Measurements from ENCODE around the gene WEE2. TPM values are rescaled to one million over a fixed set of nuclear protein-coding genes. Genes with fewer than 3 reads are reported as not detected.

Gene WEE2
- total RNA-seq, 1 experiment from 2014 or later = not detected

GRCh38 chr7:141676618-141677017 lies 31.5 kb upstream of the WEE2 start (continued):
- no peak for TF ChIP-seq MAX (IDR thresholded peaks at IDR 0.05)
- TF ChIP-seq SRF (IDR thresholded peaks at IDR 0.05; ENCODE audit: low read depth) = no peak
- no peak for TF ChIP-seq REST (IDR thresholded peaks at IDR 0.05; ENCODE audit: low read depth)
- no peak for TF ChIP-seq SP1 (IDR thresholded peaks at IDR 0.05; ENCODE audit: low read depth)
- no peak for TF ChIP-seq TCF7L2 (IDR thresholded peaks at IDR 0.05; ENCODE audit: borderline replicate concordance, extremely low read depth, insufficient read depth, insufficient read length)
- no peak for TF ChIP-seq YY1 (IDR thresholded peaks at IDR 0.05; ENCODE audit: extremely low read depth, insufficient replicate concordance, low read depth, low read length)

GRCh38 chr7:141679014-141679413 lies 29.1 kb upstream of the WEE2 start:
- no peaks in the 10 kb centered on the region for H3K9me3 ChIP-seq (ENCODE audit: control insufficient read depth in 1 of 2, insufficient read depth in 1 of 2, low read depth in 1 of 2, low read length in 2 of 2)
- H3K4me3 ChIP-seq (replicated peaks in 1 of 2; ENCODE audit: low read depth in 1 of 2, low read length in 2 of 2) = no peak overlapping the region
- H4K20me1 ChIP-seq (ENCODE audit: insufficient read depth) = no peaks in the 10 kb centered on the region
- H3K9ac ChIP-seq (ENCODE audit: low read length) = no peak overlapping the region
- no peaks in the 10 kb centered on the region for H3K79me2 ChIP-seq (ENCODE audit: insufficient read depth, low read length)
- no peak overlapping the region for H3K4me2 ChIP-seq (ENCODE audit: low read length)
- ChIA-PET RAD21 (ENCODE audit: low non-redundant PET in 1 of 2, low total read pairs in 2 of 2, uncharacterized antibody in 2 of 2, unreplicated experiment in 2 of 2) (interaction anchor here in 1 of 2 experiments (0.7 kb wide), 1 partner anchor 30 kb away, joined by 3 read pairs; no protein-coding TSS in a partner anchor), CTCF (no interaction called here), POLR2A (no interaction called here)
- H3K4me1 ChIP-seq (ENCODE audit: control insufficient read depth in 1 of 2, insufficient read depth in 2 of 2, low read length in 2 of 2) = no peaks in the 10 kb centered on the region
- intact Hi-C loops (cut with micrococcal nuclease) = no loop called here
- H3K27ac ChIP-seq (ENCODE audit: low read depth, low read length) = no peak overlapping the region
- no peaks in the 10 kb centered on the region for H3K9me2 ChIP-seq (ENCODE audit: insufficient read depth)
- BruUV-seq (replicated peaks) = no TSS peak
- DNase-seq (ENCODE audit: low read depth, low spot score) (no peak), ATAC-seq (no peak)
- H3K27me3 ChIP-seq (ENCODE audit: insufficient read depth, low read length) = no peaks in the 10 kb centered on the region
- peaks cover 5 to 9% of the 10 kb centered on the region in 2 experiments; a peak in 2 of 4 replicates for H3K36me3 ChIP-seq (ENCODE audit: control insufficient read depth in 1 of 2, insufficient read depth in 2 of 2, low read length in 2 of 2)
- no peak overlapping the region for H2AFZ ChIP-seq (ENCODE audit: low read depth, low read length, poor library complexity, severe bottlenecking)
- TF ChIP-seq YY1 (IDR thresholded peaks at IDR 0.05; ENCODE audit: extremely low read depth, insufficient replicate concordance, low read depth, low read length) (no peak), ELF1 (IDR thresholded peaks at IDR 0.05; ENCODE audit: borderline replicate concordance, low read depth) (no peak), RAD21 (IDR thresholded peaks at IDR 0.05; ENCODE audit: low read depth) (no peak), SIN3A (IDR thresholded peaks at IDR 0.05; ENCODE audit: low read depth) (no peak), REST (IDR thresholded peaks at IDR 0.05; ENCODE audit: low read depth) (no peak), FOSL1 (IDR thresholded peaks at IDR 0.05; ENCODE audit: low read depth) (no peak), ZNF274 (IDR thresholded peaks at IDR 0.05; ENCODE audit: low read depth, low read length) (no peak), EZH2phosphoT487 (IDR thresholded peaks at IDR 0.05; ENCODE audit: borderline replicate concordance) (no peak), JUND (IDR thresholded peaks at IDR 0.05) (no peak), POLR2A (IDR thresholded peaks at IDR 0.05; ENCODE audit: borderline replicate concordance, extremely low read depth, insufficient read depth, insufficient read length) (no peak), EZH2 (IDR thresholded peaks at IDR 0.05) (no peak), POLR2AphosphoS5 (IDR thresholded peaks at IDR 0.05; ENCODE audit: low read depth, low read length) (no peak), ZBTB33 (IDR thresholded peaks at IDR 0.05; ENCODE audit: extremely low read depth, insufficient replicate concordance, low read length) (no peak)
